Trophoblast cell (in vitro differentiated cells and primary cell): ENCODE results near the gene HTR2C.
"Not testable (repeated sequence)": the region's sequence is repeated elsewhere in the genome, so short reads cannot be mapped to it uniquely, and the experiment has no call there.

Experiments
- DNase-seq, 2 donors: peaks; one replicate each; pipeline ENCODE4 v3.0.0-alpha.2; 2016
- H2AFZ ChIP-seq: 2 replicates; pipeline ENCODE4 v1.6.1; 2013; ENCODE audit warnings: low read length, moderate library complexity, mild to moderate bottlenecking; ENCODE audit not compliant: insufficient read depth, poor library complexity
- H2AK5ac ChIP-seq: 2 replicates; pipeline ENCODE4 v1.6.1; 2013; ENCODE audit warnings: mild to moderate bottlenecking, low read length
- H2BK120ac ChIP-seq: 2 replicates; pipeline ENCODE4 v1.6.1; 2013; ENCODE audit warnings: low read length, mild to moderate bottlenecking, moderate library complexity; ENCODE audit not compliant: insufficient read depth, poor library complexity
- H2BK12ac ChIP-seq: 2 replicates; pipeline ENCODE4 v1.6.1; 2013; ENCODE audit warnings: mild to moderate bottlenecking, low read length, moderate library complexity
- H2BK5ac ChIP-seq: 2 replicates; pipeline ENCODE4 v1.6.1; 2013; ENCODE audit warnings: low read length, low read depth, moderate library complexity, mild to moderate bottlenecking; ENCODE audit not compliant: poor library complexity
- H3K14ac ChIP-seq: 2 replicates; pipeline ENCODE4 v1.6.1; 2013; ENCODE audit warnings: mild to moderate bottlenecking, low read length
- H3K18ac ChIP-seq: 2 replicates; pipeline ENCODE4 v1.6.1; 2013; ENCODE audit warnings: mild to moderate bottlenecking, low read length
- H3K23ac ChIP-seq: 2 replicates; pipeline ENCODE4 v1.6.1; 2013; ENCODE audit warnings: low read length
- H3K27ac ChIP-seq: 2 replicates; pipeline ENCODE4 v1.5.1; 2013; ENCODE audit warnings: low read depth, mild to moderate bottlenecking, inconsistent platforms, low read length, moderate library complexity
- H3K27me3 ChIP-seq: 2 replicates; pipeline ENCODE4 v1.6.1; 2013; ENCODE audit warnings: inconsistent platforms, mild to moderate bottlenecking, low read length, moderate library complexity; ENCODE audit not compliant: insufficient read depth
- H3K36me3 ChIP-seq, 2 experiments: 1 replicate in 1 of 2; 2 replicates in 1 of 2; pipeline ENCODE4 v1.6.1; 2013; ENCODE audit warnings: low read length in 2 of 2, mild to moderate bottlenecking in 2 of 2, moderate library complexity in 1 of 2; ENCODE audit not compliant: insufficient read depth in 2 of 2, control insufficient read depth in 1 of 2
- H3K4ac ChIP-seq: 2 replicates; pipeline ENCODE4 v1.6.1; 2013; ENCODE audit warnings: low read depth, mild to moderate bottlenecking, low read length, moderate library complexity
- H3K4me1 ChIP-seq, 2 experiments: 1 replicate in 1 of 2; 2 replicates in 1 of 2; pipeline ENCODE4 v1.6.1; 2013; ENCODE audit warnings: low read length in 2 of 2, mild to moderate bottlenecking in 2 of 2, moderate library complexity in 1 of 2; ENCODE audit not compliant: insufficient read depth in 2 of 2, control insufficient read depth in 1 of 2
- H3K4me2 ChIP-seq: 2 replicates; pipeline ENCODE4 v1.6.1; 2013; ENCODE audit warnings: inconsistent platforms, mild to moderate bottlenecking, low read length, moderate library complexity
- H3K4me3 ChIP-seq: 2 replicates; pipeline ENCODE4 v1.5.1; 2013; ENCODE audit warnings: mild to moderate bottlenecking, low read depth, low read length, inconsistent platforms
- H3K79me1 ChIP-seq: one replicate; pipeline ENCODE4 v1.6.1; 2013; ENCODE audit warnings: low read length
- H3K79me2 ChIP-seq: 2 replicates; pipeline ENCODE4 v1.6.1; 2013; ENCODE audit warnings: low read length, mild to moderate bottlenecking; ENCODE audit not compliant: control insufficient read depth, insufficient read depth, poor library complexity
- H3K9ac ChIP-seq: 2 replicates; pipeline ENCODE4 v1.6.1; 2013; ENCODE audit warnings: mild to moderate bottlenecking, low read length
- H3K9me3 ChIP-seq: 2 replicates; pipeline ENCODE4 v1.6.1; 2013; ENCODE audit warnings: low read depth, mild to moderate bottlenecking, control low read depth, inconsistent platforms, low read length; ENCODE audit not compliant: insufficient read depth
- H4K12ac ChIP-seq: 2 replicates; pipeline ENCODE4 v1.6.1; 2013; ENCODE audit warnings: low read depth, mild to moderate bottlenecking, low read length, moderate library complexity
- H4K8ac ChIP-seq: 2 replicates; pipeline ENCODE4 v1.6.1; 2013; ENCODE audit warnings: low read depth, mild to moderate bottlenecking, low read length, moderate library complexity
- H4K91ac ChIP-seq: one replicate; pipeline ENCODE4 v1.6.1; 2013; ENCODE audit warnings: low read depth, mild to moderate bottlenecking, low read length, moderate library complexity
- WGBS: extraction: QIAGEN DNeasy Blood & Tissue Kit; methylation state at CpG from one replicate; pipeline ENCODE4 v1.1.7; 2013; ENCODE audit warnings: missing lambda C conversion rate; ENCODE audit not compliant: insufficient read length, insufficient coverage; ENCODE audit errors: extremely low coverage; 5-methylcytosine and 5-hydroxymethylcytosine counted together

Gene HTR2C

DNA sequence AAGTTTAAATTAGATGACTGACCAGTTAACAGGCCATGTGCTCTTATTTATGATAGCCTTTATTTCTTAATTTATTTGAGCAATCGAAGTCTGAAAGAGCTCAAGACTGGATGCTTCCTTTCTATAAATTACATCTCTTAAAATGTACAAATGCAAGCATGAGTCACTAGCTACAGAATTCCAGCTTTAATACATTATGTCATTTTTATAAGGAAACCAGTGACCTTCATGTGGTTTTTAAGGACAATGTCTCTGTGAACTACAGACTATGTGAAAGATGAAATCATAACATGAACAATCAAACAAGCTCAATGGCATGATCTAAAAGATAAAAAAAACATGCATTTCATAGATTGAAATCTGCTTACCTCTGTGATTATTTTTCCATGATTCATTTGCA is 15.4 kb downstream of the HTR2C start:
- no peak overlapping the region for H3K14ac ChIP-seq
- no peak overlapping the region for H3K18ac ChIP-seq
- H3K4me2 ChIP-seq, result no peak overlapping the region
- H3K79me2 ChIP-seq, result no peaks in the 10 kb centered on the region
- H3K27ac ChIP-seq, result no peak overlapping the region
- H2AFZ ChIP-seq, result no peak overlapping the region
- WGBS, result no CpG with 5 or more reads among the region's 1 CpG
- no peak for DNase-seq
- no peak overlapping the region for H3K4me3 ChIP-seq
- H3K36me3 ChIP-seq, result no peaks in the 10 kb centered on the region
- H3K4ac ChIP-seq, result no peak overlapping the region
- H3K9me3 ChIP-seq, result no peaks in the 10 kb centered on the region
- no peak overlapping the region for H3K23ac ChIP-seq
- H2AK5ac ChIP-seq, result no peak overlapping the region
- no peak overlapping the region for H4K8ac ChIP-seq
- H4K12ac ChIP-seq, result no peak overlapping the region
- no peak overlapping the region for H3K9ac ChIP-seq
- H3K27me3 ChIP-seq, result no peaks in the 10 kb centered on the region
- H3K79me1 ChIP-seq, result no peaks in the 10 kb centered on the region
- H3K4me1 ChIP-seq, result no peaks in the 10 kb centered on the region
- H4K91ac ChIP-seq, result no peak overlapping the region
- no peak overlapping the region for H2BK120ac ChIP-seq
- no peak overlapping the region for H2BK5ac ChIP-seq
- no peak overlapping the region for H2BK12ac ChIP-seq

DNA sequence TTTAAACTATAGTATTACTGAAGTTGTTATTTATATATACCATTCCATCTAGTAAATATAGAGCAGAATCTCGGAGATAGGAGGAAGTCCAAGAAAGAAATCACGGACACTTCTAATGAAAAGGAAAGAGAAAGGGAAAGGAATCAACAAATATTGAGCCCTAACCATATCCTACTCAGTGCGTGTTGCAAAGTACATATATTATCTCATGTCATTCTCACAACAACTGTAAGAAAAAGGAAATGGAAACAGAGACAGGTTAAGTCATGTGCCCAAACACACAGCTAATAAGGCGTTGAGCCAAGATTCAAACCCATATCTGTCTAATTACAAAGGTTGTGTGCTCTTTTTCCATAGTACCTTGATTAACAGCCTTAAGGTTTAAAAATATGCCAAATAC is 16.0 kb downstream of the HTR2C start:
- no peak overlapping the region for H2BK12ac ChIP-seq
- no peak overlapping the region for H4K8ac ChIP-seq
- no peak overlapping the region for H2BK5ac ChIP-seq
- no peak overlapping the region for H3K4me3 ChIP-seq
- no peak overlapping the region for H3K4ac ChIP-seq
- H2AFZ ChIP-seq, result no peak overlapping the region
- no peaks in the 10 kb centered on the region for H3K36me3 ChIP-seq
- no peak overlapping the region for H2AK5ac ChIP-seq
- no peak overlapping the region for H4K12ac ChIP-seq
- H4K91ac ChIP-seq, result no peak overlapping the region
- no peak overlapping the region for H3K4me2 ChIP-seq
- H3K27me3 ChIP-seq, result no peaks in the 10 kb centered on the region
- H3K27ac ChIP-seq, result no peak overlapping the region
- H3K79me2 ChIP-seq, result no peaks in the 10 kb centered on the region
- H3K79me1 ChIP-seq, result no peaks in the 10 kb centered on the region
- no peak overlapping the region for H3K18ac ChIP-seq
- WGBS, result no CpG with 5 or more reads among the region's 4 CpGs
- H3K4me1 ChIP-seq, result no peaks in the 10 kb centered on the region
- no peak overlapping the region for H2BK120ac ChIP-seq
- no peak overlapping the region for H3K9ac ChIP-seq
- no peak overlapping the region for H3K14ac ChIP-seq
- no peak overlapping the region for H3K23ac ChIP-seq
- no peaks in the 10 kb centered on the region for H3K9me3 ChIP-seq
- no peak for DNase-seq

DNA sequence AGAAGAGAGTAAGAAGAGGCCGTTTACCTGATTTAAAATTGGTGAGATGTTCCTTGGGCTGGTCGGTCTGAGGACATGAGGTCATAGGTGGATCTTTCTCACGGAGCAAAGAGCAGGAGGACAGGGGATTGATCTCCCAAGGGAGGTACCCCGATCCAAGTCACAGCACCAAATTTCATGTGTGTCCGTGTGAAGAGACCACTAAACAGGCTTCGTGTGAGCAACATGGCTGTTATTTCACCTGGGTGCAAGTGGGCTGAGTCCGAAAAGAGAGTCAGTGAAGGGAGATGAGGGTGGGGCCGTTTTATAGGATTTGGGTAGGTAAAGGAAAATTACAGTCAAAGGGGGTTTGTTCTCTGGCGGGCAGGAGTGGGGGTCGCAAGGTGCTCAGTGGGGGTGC is 22.7 kb downstream of the HTR2C start:
- not testable (repeated sequence) for H3K36me3 ChIP-seq, H3K23ac ChIP-seq, H4K12ac ChIP-seq, H3K27ac ChIP-seq, H4K8ac ChIP-seq, H2BK120ac ChIP-seq, H3K9me3 ChIP-seq, H3K4ac ChIP-seq, DNase-seq, H3K18ac ChIP-seq, H2BK5ac ChIP-seq, H2AFZ ChIP-seq, H3K79me1 ChIP-seq, H3K79me2 ChIP-seq, H2AK5ac ChIP-seq, H3K4me3 ChIP-seq, H2BK12ac ChIP-seq, H3K4me1 ChIP-seq, H3K27me3 ChIP-seq, H3K14ac ChIP-seq, H3K4me2 ChIP-seq, H3K9ac ChIP-seq, H4K91ac ChIP-seq
- no CpG with 5 or more reads among the region's 10 CpGs for WGBS

DNA sequence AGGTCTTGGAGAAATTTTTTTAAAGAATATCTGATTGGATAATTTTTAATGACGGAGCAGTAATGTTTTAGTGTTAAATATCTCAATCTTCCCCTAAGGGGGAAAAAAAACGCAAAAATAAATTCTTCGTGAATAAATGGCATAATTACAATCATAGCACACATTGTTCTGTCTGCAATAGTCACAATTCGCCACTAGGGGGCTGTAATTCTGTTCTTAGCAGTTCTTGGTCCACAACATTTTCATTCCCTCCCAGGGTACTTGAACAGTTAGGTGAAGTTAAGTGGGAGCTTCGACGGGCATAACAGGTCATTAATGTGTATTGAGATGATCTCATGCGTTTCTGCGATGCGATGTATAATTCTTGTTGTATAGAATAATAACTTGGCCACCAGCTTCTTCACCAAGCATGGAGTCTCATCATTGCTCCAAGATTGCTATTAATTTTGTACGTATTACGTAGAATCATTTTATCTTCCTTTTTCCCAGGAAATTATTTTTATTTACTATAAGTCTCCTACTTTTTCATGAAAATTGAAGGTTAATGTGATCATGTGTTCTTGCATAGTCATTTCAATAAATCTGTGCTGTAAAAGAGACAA is 27.2 kb downstream of the HTR2C start:
- no peaks in the 10 kb centered on the region for H3K36me3 ChIP-seq
- no peak overlapping the region for H3K23ac ChIP-seq
- peak in 1 of 2 donors; percentile 72 for DNase-seq
- no peak overlapping the region for H3K18ac ChIP-seq
- no peak overlapping the region for H3K14ac ChIP-seq
- no peaks in the 10 kb centered on the region for H3K4me1 ChIP-seq
- H4K91ac ChIP-seq, result no peak overlapping the region
- H3K79me2 ChIP-seq, result no peaks in the 10 kb centered on the region
- no peak overlapping the region for H3K4ac ChIP-seq
- H2BK12ac ChIP-seq, result no peak overlapping the region
- no peaks in the 10 kb centered on the region for H3K9me3 ChIP-seq
- WGBS, result no CpG with 5 or more reads among the region's 11 CpGs
- no peak overlapping the region for H3K9ac ChIP-seq
- no peaks in the 10 kb centered on the region for H3K27me3 ChIP-seq
- H3K4me3 ChIP-seq, result no peak overlapping the region
- H2BK120ac ChIP-seq, result no peak overlapping the region
- no peak overlapping the region for H2BK5ac ChIP-seq
- H2AFZ ChIP-seq, result no peak overlapping the region
- no peak overlapping the region for H2AK5ac ChIP-seq
- no peak overlapping the region for H4K8ac ChIP-seq
- no peak overlapping the region for H3K27ac ChIP-seq
- H4K12ac ChIP-seq, result no peak overlapping the region
- H3K4me2 ChIP-seq, result no peak overlapping the region
- H3K79me1 ChIP-seq, result no peaks in the 10 kb centered on the region
